ENCODE data around the gene TMEM138.

The TMEM138 gene

DNA sequence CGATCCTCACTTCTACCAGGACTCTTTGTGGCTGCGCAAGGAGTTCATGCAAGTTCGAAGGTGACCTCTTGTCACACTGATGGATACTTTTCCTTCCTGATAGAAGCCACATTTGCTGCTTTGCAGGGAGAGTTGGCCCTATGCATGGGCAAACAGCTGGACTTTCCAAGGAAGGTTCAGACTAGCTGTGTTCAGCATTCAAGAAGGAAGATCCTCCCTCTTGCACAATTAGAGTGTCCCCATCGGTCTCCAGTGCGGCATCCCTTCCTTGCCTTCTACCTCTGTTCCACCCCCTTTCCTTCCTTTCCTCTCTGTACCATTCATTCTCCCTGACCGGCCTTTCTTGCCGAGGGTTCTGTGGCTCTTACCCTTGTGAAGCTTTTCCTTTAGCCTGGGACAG, 6.5 kb downstream of the TMEM138 start:
- no peak overlapping the region for H3K4me3 ChIP-seq (ENCODE audit: low read depth, low read length)
- TF ChIP-seq, protein P1, sequence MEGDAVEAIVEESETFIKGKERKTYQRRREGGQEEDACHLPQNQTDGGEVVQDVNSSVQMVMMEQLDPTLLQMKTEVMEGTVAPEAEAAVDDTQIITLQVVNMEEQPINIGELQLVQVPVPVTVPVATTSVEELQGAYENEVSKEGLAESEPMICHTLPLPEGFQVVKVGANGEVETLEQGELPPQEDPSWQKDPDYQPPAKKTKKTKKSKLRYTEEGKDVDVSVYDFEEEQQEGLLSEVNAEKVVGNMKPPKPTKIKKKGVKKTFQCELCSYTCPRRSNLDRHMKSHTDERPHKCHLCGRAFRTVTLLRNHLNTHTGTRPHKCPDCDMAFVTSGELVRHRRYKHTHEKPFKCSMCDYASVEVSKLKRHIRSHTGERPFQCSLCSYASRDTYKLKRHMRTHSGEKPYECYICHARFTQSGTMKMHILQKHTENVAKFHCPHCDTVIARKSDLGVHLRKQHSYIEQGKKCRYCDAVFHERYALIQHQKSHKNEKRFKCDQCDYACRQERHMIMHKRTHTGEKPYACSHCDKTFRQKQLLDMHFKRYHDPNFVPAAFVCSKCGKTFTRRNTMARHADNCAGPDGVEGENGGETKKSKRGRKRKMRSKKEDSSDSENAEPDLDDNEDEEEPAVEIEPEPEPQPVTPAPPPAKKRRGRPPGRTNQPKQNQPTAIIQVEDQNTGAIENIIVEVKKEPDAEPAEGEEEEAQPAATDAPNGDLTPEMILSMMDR (IDR thresholded peaks at IDR 0.05; ENCODE audit: low read depth, low read length) = no peak

DNA sequence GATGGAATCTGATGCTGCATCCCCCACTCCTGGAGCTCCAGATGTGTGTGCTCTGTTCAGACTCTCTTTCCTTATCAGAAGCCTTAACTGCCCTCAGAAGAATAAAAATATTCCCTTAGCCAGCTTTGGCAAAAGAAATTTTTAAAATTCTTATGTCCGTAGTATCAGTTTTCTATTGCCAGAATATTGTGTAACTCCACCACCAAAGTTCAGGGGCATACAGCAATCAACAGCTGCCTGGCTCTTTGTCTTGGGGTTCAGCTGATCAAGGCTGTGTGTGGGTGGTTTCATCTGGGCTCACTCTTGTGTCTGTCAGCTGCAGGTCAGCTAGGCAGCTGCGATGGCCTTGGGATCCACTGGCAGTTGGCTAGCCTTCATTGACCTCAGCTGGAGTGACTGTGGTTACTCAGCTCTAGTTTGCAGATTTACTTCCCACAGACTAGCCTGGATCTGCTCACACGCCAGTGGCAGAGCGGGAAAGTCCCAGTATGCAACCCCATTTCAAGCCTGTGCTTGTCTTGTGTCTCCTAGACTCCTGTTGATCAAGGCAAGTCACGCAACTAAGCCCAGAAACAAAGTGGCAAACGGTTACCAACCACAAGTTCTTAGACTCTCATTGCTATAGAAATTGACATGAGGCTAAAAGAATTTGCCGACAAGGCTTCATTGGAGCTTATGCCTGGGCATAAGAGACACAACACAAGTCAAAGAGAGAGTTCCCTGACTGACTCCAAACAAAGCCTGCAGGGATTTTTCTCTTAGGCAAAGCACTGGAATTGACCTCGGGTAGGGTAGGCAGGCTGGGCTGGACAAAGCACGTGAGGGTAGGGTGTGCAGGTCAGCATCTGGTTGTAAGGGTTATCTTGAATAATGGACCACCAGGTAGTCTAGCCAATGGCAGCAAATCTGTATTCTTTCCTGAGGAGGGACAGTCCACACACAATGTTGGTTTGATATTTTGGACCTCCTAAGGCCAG, 7.5 kb downstream of the TMEM138 start:
- no peak overlapping the region for H3K4me3 ChIP-seq (ENCODE audit: low read depth, low read length)
- TF ChIP-seq, protein P1 (IDR thresholded peaks at IDR 0.05; ENCODE audit: low read depth, low read length) = no peak

DNA sequence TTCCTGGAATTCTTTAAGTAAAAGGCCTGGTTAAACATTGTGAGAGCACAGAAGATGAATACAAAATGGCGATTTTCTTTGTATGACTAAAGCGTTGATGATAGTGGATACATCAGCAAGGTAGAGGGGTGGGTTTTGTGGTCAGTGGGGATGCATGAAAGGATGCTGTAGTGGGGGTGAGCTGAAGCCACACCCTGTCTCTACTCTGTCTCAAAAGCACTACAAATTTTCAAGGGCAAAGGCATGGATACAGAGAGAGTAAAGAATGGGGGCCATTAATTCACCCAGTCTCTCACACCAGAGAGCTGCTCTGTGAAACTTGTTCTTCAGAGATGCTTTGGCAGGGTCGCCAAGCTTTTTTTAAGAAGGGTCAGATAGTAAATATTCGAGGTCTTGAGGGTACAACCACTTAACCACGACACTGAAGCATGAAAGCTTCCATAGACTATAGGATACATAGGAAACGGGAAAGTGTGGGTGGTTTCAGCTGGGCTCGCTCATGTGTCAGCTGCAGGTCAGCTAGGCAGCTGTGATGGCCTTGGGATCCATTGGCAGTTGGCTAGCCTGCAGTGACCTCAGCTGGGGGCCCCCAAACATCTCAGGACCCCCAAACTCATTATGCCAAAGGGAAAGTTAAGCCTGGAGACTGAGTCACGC, 8.3 kb downstream of the TMEM138 start:
- no peak overlapping the region for H3K4me3 ChIP-seq (ENCODE audit: low read depth, low read length)
- TF ChIP-seq, protein P1 (IDR thresholded peaks at IDR 0.05; ENCODE audit: low read depth, low read length) = no peak

DNA sequence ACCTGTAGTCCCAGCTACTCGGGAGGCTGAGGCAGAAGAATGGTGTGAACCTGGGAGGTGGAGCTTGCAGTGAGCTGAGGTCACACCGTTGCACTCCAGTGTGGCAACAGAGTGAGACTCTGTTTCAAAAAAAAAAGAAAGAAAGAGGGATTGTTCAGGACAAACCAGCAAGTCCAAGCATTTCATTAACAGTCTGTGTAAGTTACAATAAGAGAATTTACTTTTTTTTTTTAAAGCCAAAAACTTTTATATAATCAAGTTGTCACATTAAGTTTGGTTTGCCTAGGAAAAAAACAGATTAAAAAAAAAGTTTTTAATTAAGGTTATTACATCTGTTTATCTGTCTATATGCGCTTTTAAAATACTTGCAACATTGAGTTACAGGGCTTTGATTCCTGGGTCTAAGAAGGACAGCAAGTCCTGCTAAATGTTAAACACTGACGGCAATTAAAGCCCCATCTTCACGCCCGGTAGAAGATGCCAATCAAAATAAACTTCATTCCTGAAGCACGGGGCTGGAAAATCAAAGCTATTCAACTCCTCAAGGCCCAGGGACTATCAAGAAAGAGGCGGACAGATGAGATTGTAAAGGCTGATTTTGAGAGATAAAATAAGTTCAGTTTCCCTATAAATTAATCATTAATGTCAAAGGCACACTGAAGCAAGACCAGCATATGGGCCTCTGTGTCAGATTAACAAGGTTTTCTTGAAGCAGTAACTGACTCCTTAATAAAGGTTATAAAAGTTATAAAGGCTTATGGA, 10.7 kb downstream of the TMEM138 start:
- TF ChIP-seq, protein P1 (IDR thresholded peaks at IDR 0.05; ENCODE audit: low read depth, low read length) = no peak
- no peak overlapping the region for H3K4me3 ChIP-seq (ENCODE audit: low read depth, low read length)

DNA sequence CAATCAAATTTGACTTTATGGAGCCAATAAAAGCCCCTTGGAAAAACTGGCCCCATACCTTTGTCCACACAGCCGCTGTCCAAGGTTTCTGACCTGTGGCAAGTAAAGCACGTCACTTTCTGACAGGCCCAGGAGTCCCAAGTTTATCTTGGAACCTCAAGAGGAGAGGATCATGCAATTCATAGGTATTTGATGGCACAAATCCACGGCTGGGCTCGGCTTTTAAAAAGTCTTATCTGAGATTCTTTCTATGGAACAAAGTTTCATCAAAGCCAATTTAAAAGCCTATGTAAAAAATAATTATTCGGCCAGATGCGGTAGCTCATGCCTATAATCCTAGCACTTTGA, 13.6 kb downstream of the TMEM138 start:
- TF ChIP-seq, protein P1 (IDR thresholded peaks at IDR 0.05; ENCODE audit: low read depth, low read length) = no peak
- H3K4me3 ChIP-seq (ENCODE audit: low read depth, low read length) = no peak overlapping the region

DNA sequence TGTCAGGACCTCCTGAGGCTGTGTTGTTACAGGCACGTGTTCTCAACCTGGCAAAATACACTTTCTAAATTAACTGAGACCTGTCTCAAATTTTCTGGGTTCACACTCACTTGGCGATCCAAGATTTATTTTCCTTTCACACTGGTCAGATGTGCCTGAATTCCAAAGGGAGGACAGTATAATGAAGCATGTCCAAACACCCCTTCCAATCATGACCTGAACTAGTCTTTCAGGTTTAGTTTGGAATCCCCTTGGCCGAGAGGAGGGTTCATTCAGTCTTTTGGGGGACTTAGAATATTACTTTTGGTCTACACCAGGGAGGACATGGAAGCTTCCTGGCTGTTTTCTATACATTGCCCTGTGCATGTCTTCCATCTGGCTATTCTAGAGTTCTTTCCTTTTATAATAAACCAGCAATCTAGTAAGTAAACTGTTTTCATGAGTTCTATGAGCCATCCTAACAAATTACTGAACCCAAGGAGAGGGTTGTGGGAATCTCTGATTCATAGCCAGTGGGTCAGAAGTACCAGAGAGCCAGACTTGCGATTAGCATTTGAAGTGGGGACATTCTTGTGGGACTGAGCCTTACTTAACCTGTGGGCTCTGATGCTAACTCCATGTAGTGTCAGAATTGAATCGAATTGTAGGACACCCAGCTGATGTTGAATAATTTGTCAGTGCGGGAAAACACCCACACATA, 15.4 kb downstream of the TMEM138 start:
- H3K4me3 ChIP-seq (ENCODE audit: low read depth, low read length) = no peak overlapping the region
- TF ChIP-seq, protein P1 (IDR thresholded peaks at IDR 0.05; ENCODE audit: low read depth, low read length) = no peak
